ENCODE results near the gene MAP2K3.
"Not testable (repeated sequence)": the region's sequence is repeated elsewhere in the genome, so short reads cannot be mapped to it uniquely, and the experiment has no call there.

- TF ChIP-seq CTCF (conservative IDR thresholded peaks at IDR 0.05; ENCODE audit: low read length); EZH2phosphoT487 (IDR thresholded peaks at IDR 0.05; ENCODE audit: borderline replicate concordance, low read depth, low read length): not testable (repeated sequence)
These were observed 34.3 kb downstream of the MAP2K3 start for GRCh38 chr17:21318856-21319255.
